Measurements from ENCODE around the gene PABPC3.

DNA sequence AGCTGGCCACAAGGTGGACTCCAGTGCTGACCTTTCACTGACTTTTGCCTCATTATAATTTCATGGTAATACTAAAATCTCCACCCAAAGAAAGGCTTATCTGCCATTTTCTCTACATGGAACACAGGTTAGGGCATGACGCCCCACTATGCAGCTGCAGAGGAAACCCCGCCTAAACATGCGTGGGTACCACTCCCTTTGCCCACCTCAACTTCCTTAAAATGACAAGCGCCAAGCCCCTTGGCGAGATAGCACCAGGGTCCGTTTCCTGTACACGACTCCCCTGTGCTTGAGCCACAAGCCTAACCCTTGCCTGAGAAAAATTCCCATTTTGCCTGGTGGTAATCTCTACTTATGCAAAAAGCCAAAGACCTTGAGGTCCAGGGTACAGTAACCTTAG, 36.0 kb upstream of the PABPC3 start:
- TF ChIP-seq, protein P1, sequence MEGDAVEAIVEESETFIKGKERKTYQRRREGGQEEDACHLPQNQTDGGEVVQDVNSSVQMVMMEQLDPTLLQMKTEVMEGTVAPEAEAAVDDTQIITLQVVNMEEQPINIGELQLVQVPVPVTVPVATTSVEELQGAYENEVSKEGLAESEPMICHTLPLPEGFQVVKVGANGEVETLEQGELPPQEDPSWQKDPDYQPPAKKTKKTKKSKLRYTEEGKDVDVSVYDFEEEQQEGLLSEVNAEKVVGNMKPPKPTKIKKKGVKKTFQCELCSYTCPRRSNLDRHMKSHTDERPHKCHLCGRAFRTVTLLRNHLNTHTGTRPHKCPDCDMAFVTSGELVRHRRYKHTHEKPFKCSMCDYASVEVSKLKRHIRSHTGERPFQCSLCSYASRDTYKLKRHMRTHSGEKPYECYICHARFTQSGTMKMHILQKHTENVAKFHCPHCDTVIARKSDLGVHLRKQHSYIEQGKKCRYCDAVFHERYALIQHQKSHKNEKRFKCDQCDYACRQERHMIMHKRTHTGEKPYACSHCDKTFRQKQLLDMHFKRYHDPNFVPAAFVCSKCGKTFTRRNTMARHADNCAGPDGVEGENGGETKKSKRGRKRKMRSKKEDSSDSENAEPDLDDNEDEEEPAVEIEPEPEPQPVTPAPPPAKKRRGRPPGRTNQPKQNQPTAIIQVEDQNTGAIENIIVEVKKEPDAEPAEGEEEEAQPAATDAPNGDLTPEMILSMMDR (conservative IDR thresholded peaks at IDR 0.05 in 1 of 2, IDR thresholded peaks at IDR 0.05 in 1 of 2; ENCODE audit: low read depth in 1 of 2, low read length in 2 of 2) = no peak
- TF ChIP-seq EZH2 (IDR thresholded peaks at IDR 0.05; ENCODE audit: low read length, missing control alignments) = no peak

Measured in fibroblast of lung (primary cell).